Adrenal gland (tissue), 5 donors: ENCODE measurements around the gene SMIM28.

Source experiments
- CTCF ChIP-seq, 6 experiments: fragments of 450-650 bp in 4 of 6; fragments of 200-600 bp in 2 of 6; sonication (generic) in 1 of 6; IDR thresholded peaks; 1 replicate in 5 of 6; 2 replicates in 1 of 6; pipeline versions ENCODE4 v1.5.1 to v1.8.0; 2016 to 2021; ENCODE audit warnings: antibody characterized with exemption in 6 of 6, mild to moderate bottlenecking in 2 of 6, moderate library complexity in 1 of 6
- POLR2A ChIP-seq, 2 donors: fragments of 450-650 bp; IDR thresholded peaks; one replicate each; pipeline ENCODE4 v1.6.1; 2017; ENCODE audit warnings: antibody characterized with exemption in 2 of 2, mild to moderate bottlenecking in 2 of 2, moderate library complexity in 1 of 2
- donor health status: DM: no; HTN: no; CAD: no.

GRCh38 chr6:138429761-138430160, 52.1 kb downstream of the SMIM28 start:
- no peak for TF ChIP-seq POLR2A (IDR thresholded peaks at IDR 0.05)
- TF ChIP-seq CTCF (IDR thresholded peaks at IDR 0.05), result no peak
